HG02588 (cell line): ENCODE results near the gene USP17L30.
"Not testable (repeated sequence)": the region's sequence is repeated elsewhere in the genome, so short reads cannot be mapped to it uniquely, and the experiment has no call there.

Experiments used
- ATAC-seq: cut with Tn5 transposase; IDR thresholded peaks from one replicate; pipeline ENCODE4 v1.9.1; 2021; ENCODE audit warnings: mild to moderate bottlenecking, moderate library complexity; ENCODE audit not compliant: unreplicated experiment

USP17L30 gene, protein sequence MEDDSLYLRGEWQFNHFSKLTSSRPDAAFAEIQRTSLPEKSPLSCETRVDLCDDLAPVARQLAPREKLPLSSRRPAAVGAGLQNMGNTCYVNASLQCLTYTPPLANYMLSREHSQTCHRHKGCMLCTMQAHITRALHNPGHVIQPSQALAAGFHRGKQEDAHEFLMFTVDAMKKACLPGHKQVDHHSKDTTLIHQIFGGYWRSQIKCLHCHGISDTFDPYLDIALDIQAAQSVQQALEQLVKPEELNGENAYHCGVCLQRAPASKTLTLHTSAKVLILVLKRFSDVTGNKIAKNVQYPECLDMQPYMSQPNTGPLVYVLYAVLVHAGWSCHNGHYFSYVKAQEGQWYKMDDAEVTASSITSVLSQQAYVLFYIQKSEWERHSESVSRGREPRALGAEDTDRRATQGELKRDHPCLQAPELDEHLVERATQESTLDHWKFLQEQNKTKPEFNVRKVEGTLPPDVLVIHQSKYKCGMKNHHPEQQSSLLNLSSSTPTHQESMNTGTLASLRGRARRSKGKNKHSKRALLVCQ

DNA sequence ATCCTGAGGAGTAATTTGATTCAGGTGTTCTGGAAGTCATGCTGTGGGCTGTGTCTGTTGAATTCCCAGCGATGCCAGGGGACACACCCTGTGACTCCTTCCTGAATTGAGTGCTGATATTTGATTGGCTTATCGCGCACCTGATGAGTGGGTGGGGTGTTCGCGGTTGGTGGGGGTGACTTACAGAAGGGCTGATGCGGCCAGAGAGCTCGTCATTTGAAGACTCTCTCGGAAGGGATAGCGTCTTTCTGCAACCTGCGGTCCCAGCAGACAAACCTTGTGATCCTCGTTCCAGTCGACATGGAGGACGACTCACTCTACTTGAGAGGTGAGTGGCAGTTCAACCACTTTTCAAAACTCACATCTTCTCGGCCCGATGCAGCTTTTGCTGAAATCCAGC is at the start of gene USP17L30:
TSS of gene USP17L30 (plus strand) at position 301 of the 400 bp plus-strand sequence. CDS start at position 301, 0 bp downstream.
- not testable (repeated sequence) for ATAC-seq

DNA sequence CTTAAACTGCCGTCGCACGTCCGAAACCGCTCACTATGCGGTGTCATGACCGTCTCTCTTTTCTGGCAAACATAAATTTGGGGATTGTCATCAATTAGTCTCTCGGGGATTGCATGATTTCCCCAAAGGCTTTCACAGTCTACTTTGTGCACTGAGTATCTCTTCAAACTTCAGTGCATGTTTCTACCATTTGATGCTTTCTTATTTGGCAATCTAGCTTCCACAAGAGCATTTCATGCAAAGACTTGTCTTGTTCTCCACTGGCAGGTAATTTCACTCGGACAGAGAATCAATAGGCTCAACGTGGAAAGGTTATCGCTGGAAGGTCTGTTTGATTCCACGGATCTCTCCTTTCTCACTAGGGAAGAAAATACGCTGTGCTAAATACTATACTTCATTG is 38.7 kb upstream of the USP17L30 start:
- not testable (repeated sequence) for ATAC-seq

DNA sequence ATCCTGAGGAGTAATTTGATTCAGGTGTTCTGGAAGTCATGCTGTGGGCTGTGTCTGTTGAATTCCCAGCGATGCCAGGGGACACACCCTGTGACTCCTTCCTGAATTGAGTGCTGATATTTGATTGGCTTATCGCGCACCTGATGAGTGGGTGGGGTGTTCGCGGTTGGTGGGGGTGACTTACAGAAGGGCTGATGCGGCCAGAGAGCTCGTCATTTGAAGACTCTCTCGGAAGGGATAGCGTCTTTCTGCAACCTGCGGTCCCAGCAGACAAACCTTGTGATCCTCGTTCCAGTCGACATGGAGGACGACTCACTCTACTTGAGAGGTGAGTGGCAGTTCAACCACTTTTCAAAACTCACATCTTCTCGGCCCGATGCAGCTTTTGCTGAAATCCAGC is 38.1 kb upstream of the USP17L30 start, which contains the start of gene USP17L24:
TSS of gene USP17L24 (plus strand) at position 301 of the 400 bp plus-strand sequence. CDS start at position 301, 0 bp downstream.
- not testable (repeated sequence) for ATAC-seq

DNA sequence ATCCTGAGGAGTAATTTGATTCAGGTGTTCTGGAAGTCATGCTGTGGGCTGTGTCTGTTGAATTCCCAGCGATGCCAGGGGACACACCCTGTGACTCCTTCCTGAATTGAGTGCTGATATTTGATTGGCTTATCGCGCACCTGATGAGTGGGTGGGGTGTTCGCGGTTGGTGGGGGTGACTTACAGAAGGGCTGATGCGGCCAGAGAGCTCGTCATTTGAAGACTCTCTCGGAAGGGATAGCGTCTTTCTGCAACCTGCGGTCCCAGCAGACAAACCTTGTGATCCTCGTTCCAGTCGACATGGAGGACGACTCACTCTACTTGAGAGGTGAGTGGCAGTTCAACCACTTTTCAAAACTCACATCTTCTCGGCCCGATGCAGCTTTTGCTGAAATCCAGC is 33.3 kb upstream of the USP17L30 start, which contains the start of gene USP17L25:
TSS of gene USP17L25 (plus strand) at position 301 of the 400 bp plus-strand sequence. CDS start at position 301, 0 bp downstream.
- not testable (repeated sequence) for ATAC-seq

DNA sequence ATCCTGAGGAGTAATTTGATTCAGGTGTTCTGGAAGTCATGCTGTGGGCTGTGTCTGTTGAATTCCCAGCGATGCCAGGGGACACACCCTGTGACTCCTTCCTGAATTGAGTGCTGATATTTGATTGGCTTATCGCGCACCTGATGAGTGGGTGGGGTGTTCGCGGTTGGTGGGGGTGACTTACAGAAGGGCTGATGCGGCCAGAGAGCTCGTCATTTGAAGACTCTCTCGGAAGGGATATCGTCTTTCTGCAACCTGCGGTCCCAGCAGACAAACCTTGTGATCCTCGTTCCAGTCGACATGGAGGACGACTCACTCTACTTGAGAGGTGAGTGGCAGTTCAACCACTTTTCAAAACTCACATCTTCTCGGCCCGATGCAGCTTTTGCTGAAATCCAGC is 28.6 kb upstream of the USP17L30 start, which contains the start of gene USP17L26:
TSS of gene USP17L26 (plus strand) at position 301 of the 400 bp plus-strand sequence. CDS start at position 301, 0 bp downstream.
- not testable (repeated sequence) for ATAC-seq

DNA sequence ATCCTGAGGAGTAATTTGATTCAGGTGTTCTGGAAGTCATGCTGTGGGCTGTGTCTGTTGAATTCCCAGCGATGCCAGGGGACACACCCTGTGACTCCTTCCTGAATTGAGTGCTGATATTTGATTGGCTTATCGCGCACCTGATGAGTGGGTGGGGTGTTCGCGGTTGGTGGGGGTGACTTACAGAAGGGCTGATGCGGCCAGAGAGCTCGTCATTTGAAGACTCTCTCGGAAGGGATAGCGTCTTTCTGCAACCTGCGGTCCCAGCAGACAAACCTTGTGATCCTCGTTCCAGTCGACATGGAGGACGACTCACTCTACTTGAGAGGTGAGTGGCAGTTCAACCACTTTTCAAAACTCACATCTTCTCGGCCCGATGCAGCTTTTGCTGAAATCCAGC is 23.8 kb upstream of the USP17L30 start, which contains the start of gene USP17L5:
TSS of gene USP17L5 (plus strand) at position 301 of the 400 bp plus-strand sequence. CDS start at position 301, 0 bp downstream.
- not testable (repeated sequence) for ATAC-seq

DNA sequence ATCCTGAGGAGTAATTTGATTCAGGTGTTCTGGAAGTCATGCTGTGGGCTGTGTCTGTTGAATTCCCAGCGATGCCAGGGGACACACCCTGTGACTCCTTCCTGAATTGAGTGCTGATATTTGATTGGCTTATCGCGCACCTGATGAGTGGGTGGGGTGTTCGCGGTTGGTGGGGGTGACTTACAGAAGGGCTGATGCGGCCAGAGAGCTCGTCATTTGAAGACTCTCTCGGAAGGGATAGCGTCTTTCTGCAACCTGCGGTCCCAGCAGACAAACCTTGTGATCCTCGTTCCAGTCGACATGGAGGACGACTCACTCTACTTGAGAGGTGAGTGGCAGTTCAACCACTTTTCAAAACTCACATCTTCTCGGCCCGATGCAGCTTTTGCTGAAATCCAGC is 19.1 kb upstream of the USP17L30 start, which contains the start of gene USP17L27:
TSS of gene USP17L27 (plus strand) at position 301 of the 400 bp plus-strand sequence. CDS start at position 301, 0 bp downstream.
- ATAC-seq: not testable (repeated sequence)

DNA sequence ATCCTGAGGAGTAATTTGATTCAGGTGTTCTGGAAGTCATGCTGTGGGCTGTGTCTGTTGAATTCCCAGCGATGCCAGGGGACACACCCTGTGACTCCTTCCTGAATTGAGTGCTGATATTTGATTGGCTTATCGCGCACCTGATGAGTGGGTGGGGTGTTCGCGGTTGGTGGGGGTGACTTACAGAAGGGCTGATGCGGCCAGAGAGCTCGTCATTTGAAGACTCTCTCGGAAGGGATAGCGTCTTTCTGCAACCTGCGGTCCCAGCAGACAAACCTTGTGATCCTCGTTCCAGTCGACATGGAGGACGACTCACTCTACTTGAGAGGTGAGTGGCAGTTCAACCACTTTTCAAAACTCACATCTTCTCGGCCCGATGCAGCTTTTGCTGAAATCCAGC is 14.3 kb upstream of the USP17L30 start, which contains the start of gene USP17L28:
TSS of gene USP17L28 (plus strand) at position 301 of the 400 bp plus-strand sequence. CDS start at position 301, 0 bp downstream.
- not testable (repeated sequence) for ATAC-seq

DNA sequence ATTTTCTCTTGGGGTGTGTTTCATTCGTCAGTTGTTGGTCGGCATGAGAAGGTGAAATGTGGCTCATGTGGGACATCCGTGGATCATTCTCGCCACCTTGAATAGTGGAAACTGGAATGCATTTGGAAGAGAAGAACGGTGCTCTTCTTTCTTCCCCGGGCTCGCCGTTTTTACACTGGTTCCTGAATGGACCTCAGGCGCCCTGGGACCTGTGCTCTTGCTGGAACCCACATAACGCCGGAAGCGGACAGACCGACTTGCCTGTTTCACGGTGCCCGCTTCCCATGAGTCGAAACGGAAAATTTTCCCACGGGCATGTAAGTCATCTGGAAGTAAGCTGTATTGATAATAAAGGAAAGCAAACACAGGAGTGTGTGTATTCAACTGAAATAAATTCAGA is 12.1 kb upstream of the USP17L30 start:
- ATAC-seq: not testable (repeated sequence)

DNA sequence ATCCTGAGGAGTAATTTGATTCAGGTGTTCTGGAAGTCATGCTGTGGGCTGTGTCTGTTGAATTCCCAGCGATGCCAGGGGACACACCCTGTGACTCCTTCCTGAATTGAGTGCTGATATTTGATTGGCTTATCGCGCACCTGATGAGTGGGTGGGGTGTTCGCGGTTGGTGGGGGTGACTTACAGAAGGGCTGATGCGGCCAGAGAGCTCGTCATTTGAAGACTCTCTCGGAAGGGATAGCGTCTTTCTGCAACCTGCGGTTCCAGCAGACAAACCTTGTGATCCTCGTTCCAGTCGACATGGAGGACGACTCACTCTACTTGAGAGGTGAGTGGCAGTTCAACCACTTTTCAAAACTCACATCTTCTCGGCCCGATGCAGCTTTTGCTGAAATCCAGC is 9.6 kb upstream of the USP17L30 start, which contains the start of gene USP17L29:
TSS of gene USP17L29 (plus strand) at position 301 of the 400 bp plus-strand sequence. CDS start at position 301, 0 bp downstream.
- ATAC-seq: not testable (repeated sequence)

DNA sequence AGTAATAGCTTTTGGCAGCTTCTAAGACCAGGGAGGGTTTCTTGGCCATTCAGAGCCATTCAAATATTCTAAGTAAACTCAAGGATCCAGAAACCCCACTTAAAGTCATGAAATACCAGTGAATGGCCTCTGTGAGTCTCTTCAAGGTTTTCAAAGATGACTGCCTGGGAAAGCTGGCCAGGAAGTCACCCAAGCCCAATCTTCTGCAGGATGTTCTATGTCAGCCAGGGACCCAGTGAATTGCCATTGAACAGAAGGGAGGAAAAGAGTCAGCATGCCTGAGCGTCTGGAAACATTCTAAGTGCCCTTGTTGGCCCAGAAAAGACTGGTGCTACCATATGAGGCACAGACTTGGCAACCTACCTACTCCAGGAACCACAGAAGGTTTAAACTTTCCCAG is 17.0 kb downstream of the USP17L30 start:
- ATAC-seq: not testable (repeated sequence)

DNA sequence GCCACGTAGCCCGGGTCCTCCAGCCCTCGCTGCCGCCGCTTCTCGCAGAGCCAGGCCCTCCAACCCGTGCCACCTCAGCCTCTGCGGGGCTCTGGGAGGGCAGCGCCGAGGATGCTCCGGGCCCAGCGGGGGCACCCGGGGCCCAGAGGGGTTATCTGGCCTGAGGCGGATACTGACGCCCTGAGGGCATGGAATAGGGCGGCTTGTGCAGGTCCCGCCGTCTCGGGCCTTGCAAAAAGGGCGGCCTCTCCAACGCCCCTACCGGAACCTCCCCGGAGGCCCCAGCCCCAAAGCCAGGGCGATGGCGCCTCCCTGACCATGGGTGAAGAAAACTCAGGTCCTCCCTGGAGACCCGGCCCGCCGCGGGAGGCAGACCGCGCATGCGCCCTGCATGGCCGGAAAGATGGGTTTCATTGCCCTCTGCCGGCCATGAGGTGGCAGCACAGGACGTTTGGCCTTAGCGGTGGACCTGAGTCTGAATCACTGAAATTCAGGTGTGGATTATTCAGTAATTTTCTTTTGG is 18.1 kb downstream of the USP17L30 start:
- not testable (repeated sequence) for ATAC-seq

DNA sequence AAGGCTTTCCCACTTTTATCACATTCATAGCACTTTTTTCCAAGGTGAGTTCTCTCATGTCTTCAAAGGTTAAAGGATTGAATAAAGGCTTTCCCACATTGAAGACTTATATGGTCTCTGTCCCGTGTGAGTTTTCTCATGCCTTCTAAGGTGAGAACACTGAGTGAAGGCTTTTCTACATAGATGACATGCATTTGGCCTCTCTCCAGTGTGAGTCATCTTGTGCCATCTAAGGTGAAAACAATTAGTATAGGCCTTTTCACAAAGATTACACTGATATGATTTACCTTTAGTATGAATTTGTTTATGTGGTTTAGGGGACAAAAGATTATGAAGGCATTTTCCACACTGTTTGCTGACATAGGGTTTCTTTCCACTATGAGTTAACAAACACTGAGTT is 21.2 kb downstream of the USP17L30 start:
- ATAC-seq: no peak

DNA sequence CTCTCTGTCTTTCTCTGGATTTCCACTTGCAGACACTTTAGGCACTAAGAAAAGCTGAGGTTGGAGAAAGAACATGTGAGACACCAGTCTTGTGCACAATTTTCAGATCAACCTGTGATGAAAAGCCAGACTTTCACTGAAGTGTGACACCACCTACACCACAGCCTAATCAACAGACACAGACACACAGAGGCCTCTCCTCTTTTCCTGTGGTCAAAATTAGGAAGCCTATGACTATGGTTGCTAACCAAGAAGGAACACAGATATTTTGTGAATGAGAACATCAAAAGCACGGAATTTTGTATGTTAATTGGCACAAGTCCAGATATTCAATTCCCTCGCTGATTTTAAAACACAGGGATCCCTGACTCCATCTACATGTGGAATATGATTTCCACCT is 26.1 kb downstream of the USP17L30 start:
- not testable (repeated sequence) for ATAC-seq

DNA sequence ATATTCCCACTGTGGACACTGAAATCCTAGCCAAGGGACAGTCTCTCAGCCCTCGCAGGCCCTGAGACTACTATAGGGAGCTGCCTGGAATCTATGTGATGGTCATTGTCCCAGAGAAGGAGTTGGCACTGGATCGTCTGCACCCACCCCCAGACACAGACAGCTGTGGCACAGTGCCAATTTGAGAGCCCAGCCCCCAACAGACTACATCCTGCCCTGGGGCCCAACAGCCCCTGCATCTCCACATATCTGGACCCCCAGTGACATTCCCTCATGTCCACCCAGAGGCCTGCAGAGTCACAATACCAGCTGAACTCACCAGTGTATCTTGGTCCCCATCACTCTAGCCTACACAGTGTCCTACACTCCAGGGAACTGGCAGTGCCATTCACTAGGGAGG is 42.8 kb downstream of the USP17L30 start:
- ATAC-seq: not testable (repeated sequence)

DNA sequence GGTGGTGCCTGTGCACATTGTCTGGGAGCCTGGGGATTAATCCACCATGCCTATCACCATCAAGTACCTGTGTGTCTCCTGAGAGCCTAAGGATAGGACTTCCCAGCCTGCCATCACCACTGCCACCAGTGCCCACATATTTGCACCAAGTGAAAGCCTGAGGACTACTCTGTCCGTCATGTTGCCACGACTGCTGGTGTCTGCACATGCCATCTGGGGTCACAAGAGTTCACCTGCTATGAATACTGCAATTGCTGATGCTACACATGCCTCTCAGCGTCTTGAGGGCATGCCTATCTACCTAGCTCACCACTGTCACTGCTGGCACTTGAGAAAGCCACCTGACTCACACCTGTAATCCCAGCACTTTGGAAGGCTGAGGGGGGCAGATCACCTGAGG is 43.6 kb downstream of the USP17L30 start:
- ATAC-seq: not testable (repeated sequence)

DNA sequence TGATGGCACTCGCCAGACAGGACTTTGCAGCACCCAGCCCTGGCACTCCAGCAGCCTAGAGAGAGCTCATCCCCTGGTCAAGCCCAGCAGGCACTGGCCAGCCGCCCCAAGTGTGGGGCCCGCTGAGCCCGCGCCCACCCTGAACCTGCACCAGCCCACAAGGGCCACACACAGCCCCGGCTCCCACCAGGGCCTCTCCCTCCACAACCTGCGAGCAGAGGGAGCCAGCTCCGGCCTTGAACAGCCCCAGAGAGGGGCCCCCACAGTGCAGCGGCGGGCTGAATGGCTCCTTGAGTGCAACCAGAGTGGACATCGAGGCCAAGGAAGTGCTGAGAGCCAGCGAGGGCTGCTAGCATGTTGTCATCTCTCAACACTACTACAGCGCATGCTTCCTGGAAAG is 46.9 kb downstream of the USP17L30 start:
- no peak for ATAC-seq
